Activated CD4-positive, alpha-beta T cell treated with anti-CD3 and anti-CD28 coated beads, Interleukin-2, amount 50 U/mL, for 48 hours (primary cell): Measurements from ENCODE around the gene RAB1B.

Experiments
- DNase-seq, 2 experiments: peaks; one replicate each; pipeline ENCODE4 v3.0.0-alpha.2; 2020

The RAB1B gene

GRCh38 chr11:66325263-66325671, 56.8 kb downstream of the RAB1B start:
- DNase-seq: no peak

GRCh38 chr11:66326261-66327111, 58.0 kb downstream of the RAB1B start:
- no peak for DNase-seq
